ENCODE results near the gene TPSG1. TPM values are rescaled to one million over a fixed set of nuclear protein-coding genes. Genes with fewer than 3 reads are reported as not detected.
"Not testable (repeated sequence)": the region's sequence is repeated elsewhere in the genome, so short reads cannot be mapped to it uniquely, and the experiment has no call there.

Gene TPSG1
- polyA plus RNA-seq, 3 donors, result 0.93 to 2.3 (median 1.1) TPM

DNA sequence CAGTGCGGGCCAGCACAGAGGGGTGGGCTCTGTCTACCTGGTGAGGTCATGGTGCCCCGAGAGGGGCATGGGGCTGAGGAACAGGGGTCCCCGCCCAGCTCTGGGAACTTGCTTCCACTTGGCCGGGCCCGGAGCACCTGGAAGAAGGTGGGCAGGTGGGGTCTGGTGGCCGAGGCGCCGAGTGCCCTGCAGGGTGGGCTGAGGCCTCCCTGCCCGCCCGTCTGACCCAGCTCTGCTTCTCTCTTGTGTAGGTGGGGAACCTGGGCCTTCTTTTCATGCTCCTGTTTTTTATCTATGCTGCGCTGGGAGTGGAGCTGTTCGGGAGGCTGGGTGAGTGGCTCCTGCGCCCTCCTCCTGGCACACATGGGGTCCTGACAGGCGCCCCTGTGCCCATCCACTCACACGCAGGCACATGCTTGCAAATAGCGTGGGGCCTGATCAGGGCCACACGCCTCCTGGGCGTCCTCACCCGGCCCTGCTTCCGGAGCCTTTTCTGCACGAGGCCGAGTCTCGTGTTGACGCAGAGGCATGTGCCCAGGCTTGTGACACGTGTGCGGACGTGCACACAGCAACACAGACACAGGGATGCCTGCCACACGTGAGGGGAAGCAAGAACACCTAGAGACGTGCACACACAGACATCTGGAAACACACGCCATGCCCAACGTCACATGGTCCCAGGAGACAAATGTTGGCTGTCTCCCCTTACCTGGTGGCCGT is 8.2 kb downstream of the TPSG1 start:
- no peak for DNase-seq

DNA sequence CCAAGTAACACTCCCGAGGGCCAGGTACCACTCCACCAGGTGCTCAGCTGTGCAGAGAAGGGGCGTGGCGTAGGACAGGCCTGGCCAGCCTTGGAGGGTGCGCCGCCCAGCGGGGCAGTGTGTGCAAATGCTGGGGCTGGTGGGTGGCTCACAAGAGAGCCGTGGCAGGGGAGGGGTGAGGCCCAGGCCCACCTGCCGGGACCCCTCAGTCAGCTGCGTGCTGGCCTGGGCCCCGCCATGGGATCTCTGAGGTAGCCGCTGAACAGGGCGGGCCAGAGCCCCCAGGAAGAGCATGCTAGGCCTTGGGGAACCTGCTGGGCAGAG is 8.8 kb downstream of the TPSG1 start:
- no peak for DNase-seq

- no peak for DNase-seq
These were observed 9.3 kb downstream of the TPSG1 start for GRCh38 chr16:1215574-1216295.

- no peak for DNase-seq
These were observed 10.3 kb downstream of the TPSG1 start for GRCh38 chr16:1214719-1215118.

DNA sequence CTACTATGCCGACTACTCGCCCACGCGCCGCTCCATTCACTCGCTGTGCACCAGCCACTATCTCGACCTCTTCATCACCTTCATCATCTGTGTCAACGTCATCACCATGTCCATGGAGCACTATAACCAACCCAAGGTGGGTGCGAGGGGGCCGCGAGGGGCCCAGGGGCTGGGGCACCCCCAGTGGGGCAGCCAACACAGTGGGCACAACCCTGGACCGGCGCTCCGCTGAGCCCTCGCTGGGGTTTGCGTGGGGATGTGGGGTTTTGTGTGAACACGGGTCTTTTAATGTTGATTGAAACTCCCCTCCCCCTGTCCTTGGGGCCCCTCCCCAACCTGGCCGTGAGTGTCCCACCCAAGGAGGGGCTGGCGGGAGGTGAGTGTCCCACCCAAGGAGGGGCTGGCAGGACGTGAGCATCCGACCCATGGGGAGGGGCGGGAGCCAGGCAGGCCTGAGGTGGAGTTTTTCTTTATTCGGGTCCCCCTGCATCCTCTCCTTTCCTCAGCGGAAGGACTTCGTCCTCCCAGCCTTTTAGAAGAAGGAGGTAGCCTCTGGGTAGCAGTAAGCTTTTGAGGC is 11.2 kb downstream of the TPSG1 start:
- no peak for DNase-seq

- no peak for DNase-seq
These were observed 11.8 kb downstream of the TPSG1 start for GRCh38 chr16:1213231-1213630.

DNA sequence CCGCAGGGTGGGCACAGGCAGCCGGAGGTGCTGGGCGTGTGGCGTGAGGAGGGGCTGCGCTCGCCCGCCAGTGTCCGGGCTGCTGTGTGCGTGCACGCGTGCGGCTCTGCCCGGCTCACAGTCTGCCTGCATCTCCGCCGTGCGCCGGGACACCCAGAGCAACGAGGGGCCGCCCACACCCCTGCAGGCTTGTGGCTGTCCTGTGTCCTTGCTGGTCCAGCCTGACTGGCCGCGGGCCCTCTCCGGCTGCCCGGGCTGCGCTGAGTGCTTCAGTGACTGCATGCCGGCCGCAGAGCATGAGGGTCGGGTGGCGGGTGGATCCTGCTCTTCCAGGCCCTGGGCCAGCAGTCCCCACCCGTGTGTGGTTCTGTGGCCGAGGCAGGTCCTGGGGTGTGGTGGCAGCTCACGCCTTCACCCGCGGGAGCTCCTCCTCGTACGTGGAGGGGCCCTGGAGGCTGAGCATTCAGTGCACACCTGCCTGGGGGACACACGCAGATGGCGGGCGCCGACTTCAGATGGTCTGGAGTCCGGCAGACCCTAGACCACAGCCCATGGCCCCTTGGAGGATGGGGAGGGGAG is 12.4 kb downstream of the TPSG1 start:
- DNase-seq, result no peak

- no peak for DNase-seq
These were observed 13.4 kb downstream of the TPSG1 start for GRCh38 chr16:1211451-1212268.

DNA sequence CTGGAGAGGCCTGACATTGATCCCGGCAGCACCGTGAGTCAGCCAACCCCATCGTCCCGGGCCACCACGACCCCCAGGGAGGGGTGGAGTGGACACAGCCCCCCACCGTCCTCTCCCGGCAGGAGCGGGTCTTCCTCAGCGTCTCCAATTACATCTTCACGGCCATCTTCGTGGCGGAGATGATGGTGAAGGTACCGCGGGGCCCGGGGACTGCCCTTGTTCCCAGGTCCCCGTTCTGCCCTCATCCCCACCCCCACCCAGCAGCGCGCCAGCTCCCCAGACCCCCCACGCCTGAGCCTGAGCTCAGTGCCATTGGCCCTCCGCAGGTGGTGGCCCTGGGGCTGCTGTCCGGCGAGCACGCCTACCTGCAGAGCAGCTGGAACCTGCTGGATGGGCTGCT is 14.6 kb downstream of the TPSG1 start:
- DNase-seq, result no peak

DNA sequence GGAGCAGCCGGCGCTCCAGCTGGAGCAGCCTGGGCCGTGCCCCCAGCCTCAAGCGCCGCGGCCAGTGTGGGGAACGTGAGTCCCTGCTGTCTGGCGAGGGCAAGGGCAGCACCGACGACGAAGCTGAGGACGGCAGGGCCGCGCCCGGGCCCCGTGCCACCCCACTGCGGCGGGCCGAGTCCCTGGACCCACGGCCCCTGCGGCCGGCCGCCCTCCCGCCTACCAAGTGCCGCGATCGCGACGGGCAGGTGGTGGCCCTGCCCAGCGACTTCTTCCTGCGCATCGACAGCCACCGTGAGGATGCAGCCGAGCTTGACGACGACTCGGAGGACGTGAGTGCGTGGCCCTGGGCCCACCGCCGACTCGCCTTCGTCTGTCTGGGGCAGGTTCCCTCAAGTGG is 16.0 kb downstream of the TPSG1 start:
- DNase-seq, result no peak

- DNase-seq, result no peak
These were observed 16.7 kb downstream of the TPSG1 start for GRCh38 chr16:1208239-1208830.

GRCh38 chr16:1206786-1207185 is 18.3 kb downstream of the TPSG1 start:
- DNase-seq, result no peak

DNA sequence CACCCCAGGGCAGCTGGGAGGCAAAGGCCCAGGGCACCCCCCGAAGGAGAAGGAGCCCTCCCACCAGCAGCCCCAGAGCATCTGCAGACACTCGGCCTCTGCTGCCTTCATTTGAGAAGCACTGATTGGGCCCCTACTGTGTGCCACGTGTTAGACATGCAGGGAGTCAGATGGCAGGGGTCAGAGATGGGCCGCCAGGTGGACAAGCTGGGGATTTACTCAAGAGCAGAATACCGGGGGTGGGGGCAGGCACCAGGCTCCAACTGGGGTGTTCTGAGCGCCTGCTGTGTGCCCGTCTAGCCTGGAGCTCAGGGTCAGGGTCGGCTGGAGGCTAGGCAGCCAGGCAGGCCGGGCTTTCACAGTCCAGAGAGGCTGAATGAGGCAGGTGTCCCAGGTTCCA is 18.7 kb downstream of the TPSG1 start:
- DNase-seq, result no peak

DNA sequence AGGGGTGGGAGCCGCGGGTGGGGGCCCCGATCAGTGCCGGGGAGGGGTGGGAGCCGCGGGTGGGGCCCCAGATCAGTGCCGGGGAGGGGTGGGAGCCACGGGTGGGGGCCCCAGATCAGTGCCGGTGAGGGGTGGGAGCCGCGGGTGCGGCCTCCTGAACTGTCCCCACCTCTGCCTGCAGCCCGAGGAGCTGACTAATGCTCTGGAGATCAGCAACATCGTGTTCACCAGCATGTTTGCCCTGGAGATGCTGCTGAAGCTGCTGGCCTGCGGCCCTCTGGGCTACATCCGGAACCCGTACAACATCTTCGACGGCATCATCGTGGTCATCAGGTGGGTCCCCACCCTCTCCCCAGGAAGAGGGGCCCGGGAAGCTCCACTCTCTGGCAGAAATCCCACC is 20.1 kb downstream of the TPSG1 start:
- no peak for DNase-seq

- DNase-seq, result no peak
These were observed 22.8 kb downstream of the TPSG1 start for GRCh38 chr16:1202274-1202673.

GRCh38 chr16:1201444-1201843 is 23.6 kb downstream of the TPSG1 start:
- no peak for DNase-seq

- no peak for DNase-seq
These were observed 24.9 kb downstream of the TPSG1 start for GRCh38 chr16:1200014-1200627.

DNA sequence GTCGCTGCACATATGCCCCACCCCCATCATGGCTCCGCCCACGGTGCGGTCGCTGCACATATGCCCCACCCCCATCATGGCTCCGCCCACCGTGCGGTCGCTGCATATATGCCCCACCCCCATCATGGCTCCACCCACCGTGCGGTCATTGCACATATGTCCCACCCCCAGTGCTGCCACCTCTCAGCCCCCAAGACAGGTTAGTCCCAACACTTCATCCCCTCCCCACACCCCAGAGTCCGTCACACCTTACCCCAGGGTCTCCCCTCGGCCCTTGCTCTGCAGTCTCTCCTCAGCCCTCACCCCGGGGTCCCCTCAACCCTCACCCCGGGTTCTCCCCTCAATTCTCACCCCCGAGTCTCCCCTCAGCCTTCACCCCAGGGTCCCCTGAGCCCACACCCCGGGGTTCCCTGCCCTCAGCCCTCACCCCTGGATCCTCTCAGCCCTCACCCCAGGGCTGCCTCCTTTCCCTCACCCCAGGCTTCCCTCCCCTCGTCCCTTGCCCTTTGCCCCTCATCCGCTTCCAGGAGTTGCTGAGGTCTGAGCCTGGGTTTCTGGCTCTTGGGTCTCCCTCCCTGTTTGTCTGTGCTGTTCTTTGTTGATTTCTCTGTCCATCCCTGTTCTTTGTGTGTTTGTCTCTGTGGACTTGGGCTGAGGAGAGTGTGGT is 25.6 kb downstream of the TPSG1 start:
- DNase-seq, result no peak

- DNase-seq, result not testable (repeated sequence)
These were observed 26.3 kb downstream of the TPSG1 start for GRCh38 chr16:1198671-1199346.

DNA sequence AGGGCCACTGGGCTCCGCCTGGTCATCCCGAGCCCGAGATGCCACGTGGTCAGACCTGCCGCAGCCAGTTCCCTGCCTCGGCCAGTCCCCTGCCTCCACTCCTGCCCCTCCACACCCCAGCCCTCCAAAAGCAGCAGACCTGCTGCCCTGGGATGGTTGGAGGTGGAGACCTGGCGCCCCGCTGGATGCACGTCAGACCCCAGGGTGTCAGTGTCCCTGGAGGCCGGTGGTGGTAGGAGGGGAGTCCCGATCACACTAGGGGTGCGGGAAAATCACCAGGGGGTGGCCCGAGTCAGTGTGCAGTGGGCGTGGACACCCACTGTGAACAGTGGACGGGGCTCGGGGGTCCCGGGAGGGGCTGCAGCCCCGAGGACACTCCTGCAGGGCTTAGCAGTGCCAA is 26.9 kb downstream of the TPSG1 start:
- DNase-seq, result no peak

All from renal pelvis (tissue), 4 donors.